AG04449 (cell line): Measurements from ENCODE around the gene TMUB2.

ENCODE experiments used
- CTCF ChIA-PET: fragments of 350-600 bp; formaldehyde crosslinking; extraction: SDS; loops from one replicate; lab custom pipeline; 2021; ENCODE audit warnings: antibody characterized with exemption; lab: Yijun Ruan, JAX
- POLR2A ChIA-PET: fragments of 400-600, 350-600 bp; formaldehyde crosslinking; extraction: SDS; loops from one replicate; lab custom pipeline; 2020; ENCODE audit warnings: antibody characterized with exemption, inconsistent platforms; lab: Yijun Ruan, JAX
- DNase-seq: peaks from one replicate; pipeline ENCODE4 v3.0.0-alpha.2; 2010; ENCODE audit warnings: low read depth, low spot score
- H3K4me3 ChIP-seq: 2 replicates; pipeline ENCODE4 v1.5.1; 2011; ENCODE audit warnings: low read depth, mild to moderate bottlenecking, control low read depth, low read length
- CTCF ChIP-seq: IDR thresholded peaks from one replicate; pipeline ENCODE4 v1.5.1; 2011; ENCODE audit warnings: mild to moderate bottlenecking, moderate library complexity, low read length, control low read depth, inconsistent platforms; ENCODE audit not compliant: insufficient read depth; ENCODE audit errors: missing control alignments

TMUB2 gene

GRCh38 chr17:44184212-44184810 lies 2.5 kb upstream of the TMUB2 start:
- POLR2A ChIA-PET, result no interaction called here
- TF ChIP-seq CTCF, result no peak
- CTCF ChIA-PET, result interaction anchor here (0.9 to 4.6 kb wide), 8 partner anchors 8 to 306 kb away, joined by 3 to 41 read pairs (median 4); partner anchors contain the start of gene ASB16
- DNase-seq, result no peak
- H3K4me3 ChIP-seq, result no peak overlapping the region

GRCh38 chr17:44187131-44187899 lies 543 bp downstream of the TMUB2 start:
- ChIA-PET POLR2A (interaction anchor here (0.6 to 1.4 kb wide), 9 partner anchors 11 to 131 kb away, joined by 3 to 5 read pairs (median 3); partner anchors contain the start of genes ASB16 and ATXN7L3), CTCF (interaction anchor here (0.7 to 4.6 kb wide), 6 partner anchors 17 to 243 kb away, joined by 3 to 41 read pairs (median 5); partner anchors contain the start of gene ASB16)
- H3K4me3 ChIP-seq, result peak overlapping the region; percentile 100
- TF ChIP-seq CTCF, result no peak
- DNase-seq, result no peak

- ChIA-PET POLR2A (interaction anchor here (2.9 kb wide), 1 partner anchor 11 kb away, joined by 8 read pairs; the partner anchor contains the start of gene ATXN7L3), CTCF (interaction anchor here (0.7 to 1.4 kb wide), 2 partner anchors 9 to 142 kb away, joined by 3 to 5 read pairs; no protein-coding TSS in a partner anchor)
- no peak for TF ChIP-seq CTCF
- DNase-seq, result no peak
- H3K4me3 ChIP-seq, result no peak overlapping the region
These were observed 2.0 kb downstream of the TMUB2 start for GRCh38 chr17:44188576-44189403.

GRCh38 chr17:44190481-44190880 lies 3.7 kb downstream of the TMUB2 start:
- ChIA-PET POLR2A (interaction anchor here (2.9 kb wide), 1 partner anchor 9 kb away, joined by 8 read pairs; the partner anchor contains the start of gene ATXN7L3), CTCF (interaction anchor here (1.2 to 2.2 kb wide), 3 partner anchors 14 to 140 kb away, joined by 3 to 9 read pairs (median 3); no protein-coding TSS in a partner anchor)
- DNase-seq, result no peak
- no peak overlapping the region for H3K4me3 ChIP-seq
- no peak for TF ChIP-seq CTCF

GRCh38 chr17:44191369-44191768 lies 4.6 kb downstream of the TMUB2 start:
- DNase-seq, result no peak
- CTCF ChIA-PET, result interaction anchor here (0.8 to 2.2 kb wide), 7 partner anchors 13 to 331 kb away, joined by 3 to 9 read pairs (median 3); no protein-coding TSS in a partner anchor
- POLR2A ChIA-PET, result interaction anchor here (1.0 to 2.9 kb wide), 2 partner anchors 8 to 27 kb away, joined by 3 to 8 read pairs; partner anchors contain the start of gene ATXN7L3
- no peak for TF ChIP-seq CTCF
- H3K4me3 ChIP-seq, result no peak overlapping the region
